ENCODE results near the gene SLC22A7. TPM values are rescaled to one million over a fixed set of nuclear protein-coding genes. Genes with fewer than 3 reads are reported as not detected.

The SLC22A7 gene
- total and polyA plus RNA-seq, 7 donors, result not detected

DNA sequence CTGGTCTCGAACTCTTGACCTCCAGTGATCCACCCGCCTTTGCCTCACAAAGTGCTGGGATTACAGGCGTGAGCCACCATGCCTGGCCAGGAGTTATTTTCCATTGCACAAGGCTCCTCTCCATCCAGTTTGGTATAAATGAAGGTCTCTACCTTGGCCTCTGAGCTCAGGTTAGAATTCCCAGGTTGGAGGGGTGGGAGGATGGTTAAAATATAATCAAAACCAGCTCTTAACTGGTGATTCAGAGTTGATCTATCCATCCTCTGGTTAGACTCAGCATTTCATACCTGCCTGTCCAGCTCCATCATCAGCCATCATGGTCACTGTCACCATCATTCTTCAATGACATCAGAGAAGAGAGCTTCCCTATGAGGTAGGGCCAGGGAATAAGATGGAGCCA, 2.6 kb upstream of the SLC22A7 start:
- Histone ChIP-seq H3K27ac (no peak overlapping the region), H3K27me3 (peaks cover 0 to 13% (median 5%) of the 10 kb centered on the region in 3 donors), H3K9me3 (no peaks in the 10 kb centered on the region), H3K4me1 (no peaks in the 10 kb centered on the region), H3K4me3 (no peak overlapping the region), H3K36me3 (no peaks in the 10 kb centered on the region)
- no peak for DNase-seq
- intact Hi-C loops (cut with DNase I), result no loop called here
- 96% methylated on average over 3 of the region's 3 CpGs for WGBS, 2 donors
- no peak for TF ChIP-seq POLR2A (IDR thresholded peaks at IDR 0.05)
- TF ChIP-seq, protein P1, sequence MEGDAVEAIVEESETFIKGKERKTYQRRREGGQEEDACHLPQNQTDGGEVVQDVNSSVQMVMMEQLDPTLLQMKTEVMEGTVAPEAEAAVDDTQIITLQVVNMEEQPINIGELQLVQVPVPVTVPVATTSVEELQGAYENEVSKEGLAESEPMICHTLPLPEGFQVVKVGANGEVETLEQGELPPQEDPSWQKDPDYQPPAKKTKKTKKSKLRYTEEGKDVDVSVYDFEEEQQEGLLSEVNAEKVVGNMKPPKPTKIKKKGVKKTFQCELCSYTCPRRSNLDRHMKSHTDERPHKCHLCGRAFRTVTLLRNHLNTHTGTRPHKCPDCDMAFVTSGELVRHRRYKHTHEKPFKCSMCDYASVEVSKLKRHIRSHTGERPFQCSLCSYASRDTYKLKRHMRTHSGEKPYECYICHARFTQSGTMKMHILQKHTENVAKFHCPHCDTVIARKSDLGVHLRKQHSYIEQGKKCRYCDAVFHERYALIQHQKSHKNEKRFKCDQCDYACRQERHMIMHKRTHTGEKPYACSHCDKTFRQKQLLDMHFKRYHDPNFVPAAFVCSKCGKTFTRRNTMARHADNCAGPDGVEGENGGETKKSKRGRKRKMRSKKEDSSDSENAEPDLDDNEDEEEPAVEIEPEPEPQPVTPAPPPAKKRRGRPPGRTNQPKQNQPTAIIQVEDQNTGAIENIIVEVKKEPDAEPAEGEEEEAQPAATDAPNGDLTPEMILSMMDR (IDR thresholded peaks at IDR 0.05), result no peak
- TF ChIP-seq EP300 (IDR thresholded peaks at IDR 0.05), result no peak
- TF ChIP-seq POLR2AphosphoS5 (IDR thresholded peaks at IDR 0.05), result no peak

DNA sequence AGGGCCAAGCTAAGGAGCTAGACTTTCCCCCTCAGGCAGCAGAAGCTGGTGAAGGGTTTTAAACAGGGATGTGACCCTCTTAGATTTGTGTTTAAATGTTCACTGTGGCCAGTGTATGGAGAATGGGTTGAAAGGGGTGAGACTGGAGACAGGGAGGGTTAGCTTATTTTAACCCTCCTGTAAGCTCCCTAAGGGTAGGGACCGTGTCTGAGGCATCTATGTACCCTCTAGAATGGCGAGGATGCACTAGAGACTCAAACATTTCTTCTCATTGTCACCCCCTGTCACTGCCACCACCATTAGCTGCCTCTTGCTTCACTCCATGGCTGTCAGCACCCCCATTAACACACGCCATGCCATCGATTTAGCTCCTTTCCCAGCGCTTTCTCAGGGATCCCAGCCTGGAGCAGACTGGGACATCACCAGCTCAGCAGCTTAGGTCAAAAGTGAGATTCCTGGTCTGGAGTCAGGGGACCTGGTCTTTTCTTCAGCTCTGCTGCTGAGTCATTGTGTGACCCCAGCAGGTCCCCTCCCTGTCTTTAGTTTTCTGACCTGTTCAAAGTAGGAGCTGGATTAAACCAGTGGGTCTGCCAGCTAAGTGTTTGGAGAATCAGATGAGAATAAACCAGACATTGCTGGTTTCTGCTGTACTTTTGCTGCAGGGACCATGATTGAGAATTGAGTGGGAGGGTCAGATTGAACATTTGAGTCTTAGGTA, 1.1 kb upstream of the SLC22A7 start:
- intact Hi-C loops (cut with DNase I), result no loop called here
- WGBS, 2 donors, result 84 to 93% methylated on average over 5 of the region's 5 CpGs
- Histone ChIP-seq H3K27ac (no peak overlapping the region), H3K27me3 (peaks cover 0 to 20% (median 5%) of the 10 kb centered on the region in 3 donors), H3K4me1 (no peaks in the 10 kb centered on the region), H3K9me3 (no peaks in the 10 kb centered on the region), H3K4me3 (no peak overlapping the region), H3K36me3 (no peaks in the 10 kb centered on the region)
- TF ChIP-seq POLR2AphosphoS5 (IDR thresholded peaks at IDR 0.05) (no peak), POLR2A (IDR thresholded peaks at IDR 0.05) (no peak), EP300 (IDR thresholded peaks at IDR 0.05) (no peak)
- TF ChIP-seq, protein P1 (IDR thresholded peaks at IDR 0.05), result no peak
- DNase-seq, result no peak

DNA sequence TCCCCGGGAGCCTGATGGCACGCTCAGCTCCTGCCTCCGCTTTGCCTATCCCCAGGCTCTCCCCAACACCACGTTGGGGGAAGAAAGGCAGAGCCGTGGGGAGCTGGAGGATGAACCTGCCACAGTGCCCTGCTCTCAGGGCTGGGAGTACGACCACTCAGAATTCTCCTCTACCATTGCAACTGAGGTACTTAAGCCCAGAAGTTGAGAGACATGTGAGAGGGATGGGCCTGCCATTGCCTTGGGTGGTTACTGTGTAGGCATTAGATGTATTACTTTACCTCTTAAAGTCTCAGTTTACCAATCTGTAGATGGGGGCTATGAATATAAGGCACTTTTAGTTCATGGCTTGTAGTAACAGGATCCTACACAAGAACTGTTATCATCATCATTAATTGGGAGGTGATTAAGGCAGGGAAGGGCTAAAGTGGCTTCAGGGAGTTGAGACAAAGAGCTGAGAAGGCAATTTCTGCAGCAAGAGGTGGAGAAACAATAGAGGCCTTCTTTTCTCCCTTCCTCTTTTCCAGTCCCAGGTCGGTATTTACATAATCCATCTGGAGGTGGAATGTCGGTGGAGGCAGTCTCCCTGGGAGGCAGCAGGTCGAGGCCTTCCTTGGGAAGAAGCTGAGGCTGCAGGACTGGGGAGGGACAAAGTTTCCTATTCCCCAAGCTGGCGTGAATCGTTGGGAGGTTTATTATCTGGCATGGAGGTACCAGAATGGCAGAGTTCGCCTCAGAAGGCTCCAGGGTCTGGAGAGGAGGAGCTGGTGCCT, 691 bp downstream of the SLC22A7 start:
- no peak for DNase-seq
- Histone ChIP-seq H3K4me1 (no peaks in the 10 kb centered on the region), H3K27me3 (peaks cover 0 to 20% (median 5%) of the 10 kb centered on the region in 3 donors), H3K9me3 (no peaks in the 10 kb centered on the region), H3K4me3 (no peak overlapping the region), H3K27ac (no peak overlapping the region), H3K36me3 (no peaks in the 10 kb centered on the region)
- TF ChIP-seq, protein P1 (IDR thresholded peaks at IDR 0.05), result no peak
- TF ChIP-seq POLR2AphosphoS5 (IDR thresholded peaks at IDR 0.05), result no peak
- no peak for TF ChIP-seq POLR2A (IDR thresholded peaks at IDR 0.05)
- no peak for TF ChIP-seq EP300 (IDR thresholded peaks at IDR 0.05)
- intact Hi-C loops (cut with DNase I), result no loop called here
- 71 to 77% methylated on average over 12 of the region's 12 CpGs for WGBS, 2 donors

DNA sequence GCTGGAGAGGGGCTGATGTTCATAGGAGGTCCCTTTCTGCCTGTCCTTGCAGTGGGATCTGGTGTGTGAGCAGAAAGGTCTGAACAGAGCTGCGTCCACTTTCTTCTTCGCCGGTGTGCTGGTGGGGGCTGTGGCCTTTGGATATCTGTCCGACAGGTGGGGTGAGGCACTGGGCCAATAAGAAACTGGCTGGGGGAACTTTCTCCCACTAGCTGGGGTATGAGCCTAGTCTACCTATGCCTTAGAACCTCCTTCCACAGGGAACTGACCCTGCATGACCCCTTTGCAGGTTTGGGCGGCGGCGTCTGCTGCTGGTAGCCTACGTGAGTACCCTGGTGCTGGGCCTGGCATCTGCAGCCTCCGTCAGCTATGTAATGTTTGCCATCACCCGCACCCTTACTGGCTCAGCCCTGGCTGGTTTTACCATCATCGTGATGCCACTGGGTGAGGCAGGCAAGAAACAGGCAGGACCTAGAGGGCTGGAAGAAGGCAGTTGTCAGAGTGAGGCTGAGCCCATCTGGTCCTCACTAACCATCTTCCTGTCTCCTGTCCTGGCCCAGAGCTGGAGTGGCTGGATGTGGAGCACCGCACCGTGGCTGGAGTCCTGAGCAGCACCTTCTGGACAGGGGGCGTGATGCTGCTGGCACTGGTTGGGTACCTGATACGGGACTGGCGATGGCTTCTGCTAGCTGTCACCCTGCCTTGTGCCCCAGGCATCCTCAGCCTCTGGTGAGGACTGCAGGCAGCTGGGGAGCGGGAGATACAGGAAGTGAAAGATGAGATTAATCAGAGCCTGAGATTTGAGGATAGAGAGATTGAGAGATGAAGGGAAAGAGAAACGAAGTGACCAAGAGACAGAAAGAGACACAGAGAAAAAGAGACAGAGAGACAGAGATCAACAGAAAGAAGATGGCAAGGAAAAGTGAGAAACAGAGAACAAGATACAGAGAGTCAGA, 1.6 kb downstream of the SLC22A7 start:
- 86% methylated on average over 18 of the region's 18 CpGs for WGBS, 2 donors
- Histone ChIP-seq H3K27ac (no peak overlapping the region), H3K27me3 (peaks cover 0 to 20% (median 5%) of the 10 kb centered on the region in 3 donors), H3K4me3 (no peak overlapping the region), H3K36me3 (no peaks in the 10 kb centered on the region), H3K4me1 (no peaks in the 10 kb centered on the region), H3K9me3 (no peaks in the 10 kb centered on the region)
- no peak for DNase-seq
- intact Hi-C loops (cut with DNase I), result no loop called here
- TF ChIP-seq, protein P1 (IDR thresholded peaks at IDR 0.05), result no peak
- TF ChIP-seq EP300 (IDR thresholded peaks at IDR 0.05) (no peak), POLR2AphosphoS5 (IDR thresholded peaks at IDR 0.05) (no peak), POLR2A (IDR thresholded peaks at IDR 0.05) (no peak)

Measured in sigmoid colon (tissue), 7 donors.